Ovary (tissue), 9 donors: Measurements from ENCODE around the gene COQ8A. TPM values are rescaled to one million over a fixed set of nuclear protein-coding genes. Genes with fewer than 3 reads are reported as not detected.

Experiments
- DNase-seq, 5 donors: peaks; one replicate each; pipeline ENCODE4 v3.0.0-alpha.2; 2019 to 2020
- H3K27ac ChIP-seq, 2 donors: fragments of 200-600 bp; one replicate each; pipeline versions ENCODE4 v1.5.1 to v1.8.0; 2019 to 2022
- H3K27me3 ChIP-seq: fragments of 200-600 bp; one replicate; pipeline ENCODE4 v1.8.0; 2022
- H3K36me3 ChIP-seq: fragments of 200-600 bp; sonication (generic); one replicate; pipeline ENCODE4 v1.5.1; 2019
- H3K4me1 ChIP-seq: one replicate; pipeline ENCODE4 v1.8.1; 2013; ENCODE audit warnings: mild to moderate bottlenecking, moderate library complexity; ENCODE audit not compliant: insufficient read depth
- H3K4me3 ChIP-seq: fragments of 200-600 bp; sonication (generic); one replicate; pipeline ENCODE4 v1.5.1; 2017
- H3K9me3 ChIP-seq, 2 donors: fragments of 200-600 bp in 1 of 2; sonication (generic) in 1 of 2; one replicate each; pipeline versions ENCODE4 v1.5.1 to v1.8.1; 2013 to 2019; ENCODE audit warnings: mild to moderate bottlenecking in 1 of 2, moderate library complexity in 1 of 2
- CTCF ChIP-seq, 3 donors: fragments of 450-650 bp in 2 of 3; fragments of 200-600 bp in 1 of 3; IDR thresholded peaks; one replicate each; pipeline versions ENCODE4 v1.5.1 to v1.8.0; 2016 to 2022; ENCODE audit warnings: antibody characterized with exemption in 3 of 3, mild to moderate bottlenecking in 1 of 3
- EP300 ChIP-seq: sonication (generic); formaldehyde crosslinking; IDR thresholded peaks from one replicate; pipeline ENCODE4 v1.6.1; 2017; ENCODE audit warnings: antibody characterized with exemption
- POLR2A ChIP-seq: fragments of 450-650 bp; IDR thresholded peaks from one replicate; pipeline ENCODE4 v1.6.1; 2017; ENCODE audit warnings: antibody characterized with exemption, mild to moderate bottlenecking, moderate library complexity
- WGBS, 3 donors: extraction: QIAGEN DNeasy Blood & Tissue Kit in 1 of 3; methylation state at CpG; one replicate each; pipeline versions ENCODE4 v1.1.5 to v1.1.7; 2013 to 2017; 5-methylcytosine and 5-hydroxymethylcytosine counted together
- intact Hi-C, 4 donors: fragments of 100-400 bp; cut with DNase I; formaldehyde crosslinking; loops; one replicate each; pipeline versions ENCODE4 v1.11.0 to v1.15.1; 2022 to 2023
- polyA plus RNA-seq, 2 donors: library from polyadenylated mRNA; stranded (reverse); fragments of 200-250 nt in 1 of 2; fragments of 350-450 nt in 1 of 2; fragmentation: Illumina TruSeq in 1 of 2; extraction: RNeasy Lipid Tissue Mini Kit (QIAGEN cat#74804) in 1 of 2; gene quantifications; one replicate each; pipeline ENCODE4 v1.2.3, GENCODE V29; 2013 to 2014
- total RNA-seq, 7 donors: library from RNA; depleted of rRNA in 2 of 7; stranded (reverse); fragments of >200 nt in 2 of 7; fragmentation: NEBNext Ultra II Directional in 3 of 7; extraction: Animal tissue kit (Norgen Biotek cat#: 25700) in 3 of 7; gene quantifications; one replicate each; pipeline versions ENCODE4 v1.1.0 to v1.2.4, GENCODE V29; 2016 to 2023
- donor health status: DM: no; HTN: no; CAD: no; lungs with moderate emphysema.
- donor health status: DM: no; HTN: no; CAD: no.
- donor health status: Bipolar disorder and iron deficiency.
- donor health status: DM: yes; HTN: yes; CAD: no.
- donor health status: DM: no; HTN: no; CAD: no.
- donor health status: DM: yes; HTN: yes; CAD: no.

Gene COQ8A
- total and polyA plus RNA-seq, 9 donors, result 37.4 to 101 (median 61.2) TPM

GRCh38 chr1:226892524-226892875 is 47.6 kb upstream of the COQ8A start:
- 58 to 71% (median 68%) methylated on average over 7 to 8 of the region's 8 CpGs for WGBS, 3 donors
- H3K4me3 ChIP-seq, result no peak overlapping the region
- intact Hi-C loops, result no loop called here
- no peaks in the 10 kb centered on the region for H3K27me3 ChIP-seq
- no peaks in the 10 kb centered on the region for H3K36me3 ChIP-seq
- H3K27ac ChIP-seq, result no peak overlapping the region
- TF ChIP-seq CTCF (IDR thresholded peaks at IDR 0.05) (no peak), POLR2A (no peak), EP300 (no peak)
- H3K4me1 ChIP-seq, result no peaks in the 10 kb centered on the region
- DNase-seq, result no peak
- H3K9me3 ChIP-seq, result no peaks in the 10 kb centered on the region

- no peak for DNase-seq
- no peak for TF ChIP-seq POLR2A
- TF ChIP-seq CTCF (IDR thresholded peaks at IDR 0.05), result no peak
- no peak for TF ChIP-seq EP300
- H3K4me3 ChIP-seq, result no peak overlapping the region
- H3K27ac ChIP-seq, result no peak overlapping the region
- H3K9me3 ChIP-seq, result no peaks in the 10 kb centered on the region
- intact Hi-C loops, result no loop called here
- 92 to 96% (median 93%) methylated on average over 13 of the region's 13 CpGs for WGBS, 3 donors
- H3K4me1 ChIP-seq, result no peaks in the 10 kb centered on the region
- H3K36me3 ChIP-seq, result no peaks in the 10 kb centered on the region
- H3K27me3 ChIP-seq, result no peaks in the 10 kb centered on the region
Measured at GRCh38 chr1:226893936-226894335, 46.2 kb upstream of the COQ8A start.

GRCh38 chr1:226894826-226895225 is 45.3 kb upstream of the COQ8A start:
- 91 to 96% (median 94%) methylated on average over 3 of the region's 3 CpGs for WGBS, 3 donors
- Histone ChIP-seq H3K36me3 (no peaks in the 10 kb centered on the region), H3K27me3 (no peaks in the 10 kb centered on the region), H3K4me1 (no peaks in the 10 kb centered on the region), H3K4me3 (no peak overlapping the region), H3K27ac (no peak overlapping the region), H3K9me3 (no peaks in the 10 kb centered on the region)
- intact Hi-C loops, result no loop called here
- DNase-seq, result no peak
- TF ChIP-seq EP300, result no peak
- no peak for TF ChIP-seq POLR2A
- TF ChIP-seq CTCF (IDR thresholded peaks at IDR 0.05), result no peak

- intact Hi-C loops, result no loop called here
- Histone ChIP-seq H3K27ac (no peak overlapping the region), H3K4me3 (no peak overlapping the region), H3K4me1 (no peaks in the 10 kb centered on the region), H3K36me3 (no peaks in the 10 kb centered on the region), H3K27me3 (no peaks in the 10 kb centered on the region), H3K9me3 (no peaks in the 10 kb centered on the region)
- 78 to 90% (median 84%) methylated on average over 11 of the region's 11 CpGs for WGBS, 3 donors
- DNase-seq, result no peak
- TF ChIP-seq POLR2A (no peak), CTCF (IDR thresholded peaks at IDR 0.05) (no peak), EP300 (no peak)
Measured at GRCh38 chr1:226895644-226896043, 44.5 kb upstream of the COQ8A start.

- intact Hi-C loops, result no loop called here
- DNase-seq, result no peak
- TF ChIP-seq EP300 (no peak), POLR2A (no peak), CTCF (IDR thresholded peaks at IDR 0.05) (no peak)
- no peak overlapping the region for H3K27ac ChIP-seq
- no peaks in the 10 kb centered on the region for H3K27me3 ChIP-seq
- no peak overlapping the region for H3K4me3 ChIP-seq
- 95 to 96% (median 96%) methylated on average over 3 of the region's 3 CpGs for WGBS, 3 donors
- H3K4me1 ChIP-seq, result no peaks in the 10 kb centered on the region
- no peaks in the 10 kb centered on the region for H3K9me3 ChIP-seq
- H3K36me3 ChIP-seq, result no peaks in the 10 kb centered on the region
Measured at GRCh38 chr1:226898246-226898645, 41.8 kb upstream of the COQ8A start.
